ENCODE measurements around the gene WDR27. TPM values are rescaled to one million over a fixed set of nuclear protein-coding genes. Genes with fewer than 3 reads are reported as not detected.

WDR27 gene
- total and polyA plus RNA-seq, 4 donors: 6.9 to 68.1 (median 31.4) TPM

DNA sequence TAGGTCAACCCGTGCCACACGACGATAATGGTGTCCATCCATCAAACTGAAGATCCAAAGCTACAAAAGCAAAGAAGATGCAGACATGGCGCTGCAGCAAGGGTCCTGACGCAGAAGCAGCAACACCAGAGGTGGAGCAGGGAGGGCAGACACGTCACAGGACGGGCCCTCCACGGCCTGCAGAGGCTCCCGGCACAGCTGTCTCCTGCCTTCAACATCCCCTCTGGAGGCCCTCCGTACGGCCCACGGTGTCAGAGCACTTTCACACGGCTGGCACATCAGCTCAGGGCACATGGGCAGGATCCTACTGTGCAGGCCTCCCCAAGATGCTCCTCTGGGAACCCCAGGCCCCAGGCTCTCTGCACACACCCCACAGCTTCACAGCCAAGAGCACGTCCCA, 37.6 kb downstream of the WDR27 start:
- peaks cover 0 to 2% (median 0%) of the 10 kb centered on the region in 5 donors for H3K4me1 ChIP-seq (ENCODE audit: control insufficient read depth in 5 of 5, insufficient read depth in 5 of 5, low read length in 5 of 5)
- 96 to 97% methylated on average over 14 of the region's 14 CpGs for WGBS, 2 donors
- no peaks in the 10 kb centered on the region for H3K9me3 ChIP-seq (ENCODE audit: control insufficient read depth in 4 of 4, insufficient read depth in 3 of 4, low read length in 3 of 4)
- TF ChIP-seq CTCF (IDR thresholded peaks at IDR 0.05; ENCODE audit: control extremely low read depth, extremely low read depth): no peak
- no peak overlapping the region for H3K27ac ChIP-seq (ENCODE audit: low read depth in 1 of 2, low read length in 1 of 2)
- H3K4me3 ChIP-seq: no peak overlapping the region
- peaks cover 2 to 28% (median 15%) of the 10 kb centered on the region in 4 donors for H3K36me3 ChIP-seq (ENCODE audit: control insufficient read depth in 4 of 4, insufficient read depth in 4 of 4, low read length in 4 of 4)
- no peak overlapping the region for H3K9ac ChIP-seq (ENCODE audit: insufficient read depth in 1 of 2, low read length in 2 of 2)
- DNase-seq (no peak), ATAC-seq (ENCODE audit: insufficient read depth, low FRiP score) (no peak)
- H3K27me3 ChIP-seq (ENCODE audit: control insufficient read depth in 3 of 3, insufficient read depth in 3 of 3, low read length in 2 of 3): no peaks in the 10 kb centered on the region

- 88 to 96% methylated on average over 8 of the region's 8 CpGs for WGBS, 2 donors
- Histone ChIP-seq H3K9ac (ENCODE audit: insufficient read depth in 1 of 2, low read length in 2 of 2) (no peak overlapping the region), H3K4me3 (no peak overlapping the region), H3K4me1 (ENCODE audit: control insufficient read depth in 5 of 5, insufficient read depth in 5 of 5, low read length in 5 of 5) (no peaks in the 10 kb centered on the region), H3K36me3 (ENCODE audit: control insufficient read depth in 4 of 4, insufficient read depth in 4 of 4, low read length in 4 of 4) (peaks cover 2 to 29% (median 16%) of the 10 kb centered on the region in 4 donors), H3K27me3 (ENCODE audit: control insufficient read depth in 3 of 3, insufficient read depth in 3 of 3, low read length in 2 of 3) (no peaks in the 10 kb centered on the region), H3K9me3 (ENCODE audit: control insufficient read depth in 4 of 4, insufficient read depth in 3 of 4, low read length in 3 of 4) (no peaks in the 10 kb centered on the region), H3K27ac (ENCODE audit: low read depth in 1 of 2, low read length in 1 of 2) (no peak overlapping the region)
- no peak for TF ChIP-seq CTCF (IDR thresholded peaks at IDR 0.05; ENCODE audit: control extremely low read depth, extremely low read depth)
- DNase-seq (no peak), ATAC-seq (ENCODE audit: insufficient read depth, low FRiP score) (no peak)
These were observed 38.4 kb downstream of the WDR27 start for GRCh38 chr6:169663468-169663867.

GRCh38 chr6:169661391-169661756, 40.5 kb downstream of the WDR27 start:
- TF ChIP-seq CTCF (IDR thresholded peaks at IDR 0.05; ENCODE audit: control extremely low read depth, extremely low read depth): no peak
- no peaks in the 10 kb centered on the region for H3K9me3 ChIP-seq (ENCODE audit: control insufficient read depth in 4 of 4, insufficient read depth in 3 of 4, low read length in 3 of 4)
- no peak overlapping the region for H3K9ac ChIP-seq (ENCODE audit: insufficient read depth in 1 of 2, low read length in 2 of 2)
- ATAC-seq (ENCODE audit: insufficient read depth, low FRiP score) (no peak), DNase-seq (no peak)
- no peak overlapping the region for H3K4me3 ChIP-seq
- H3K27ac ChIP-seq (ENCODE audit: low read depth in 1 of 2, low read length in 1 of 2): no peak overlapping the region
- H3K4me1 ChIP-seq (ENCODE audit: control insufficient read depth in 5 of 5, insufficient read depth in 5 of 5, low read length in 5 of 5): no peaks in the 10 kb centered on the region
- no peaks in the 10 kb centered on the region for H3K27me3 ChIP-seq (ENCODE audit: control insufficient read depth in 3 of 3, insufficient read depth in 3 of 3, low read length in 2 of 3)
- 94 to 95% methylated on average over 7 of the region's 7 CpGs for WGBS, 2 donors
- H3K36me3 ChIP-seq (ENCODE audit: control insufficient read depth in 4 of 4, insufficient read depth in 4 of 4, low read length in 4 of 4): peaks cover 3 to 29% (median 20%) of the 10 kb centered on the region in 4 donors

DNA sequence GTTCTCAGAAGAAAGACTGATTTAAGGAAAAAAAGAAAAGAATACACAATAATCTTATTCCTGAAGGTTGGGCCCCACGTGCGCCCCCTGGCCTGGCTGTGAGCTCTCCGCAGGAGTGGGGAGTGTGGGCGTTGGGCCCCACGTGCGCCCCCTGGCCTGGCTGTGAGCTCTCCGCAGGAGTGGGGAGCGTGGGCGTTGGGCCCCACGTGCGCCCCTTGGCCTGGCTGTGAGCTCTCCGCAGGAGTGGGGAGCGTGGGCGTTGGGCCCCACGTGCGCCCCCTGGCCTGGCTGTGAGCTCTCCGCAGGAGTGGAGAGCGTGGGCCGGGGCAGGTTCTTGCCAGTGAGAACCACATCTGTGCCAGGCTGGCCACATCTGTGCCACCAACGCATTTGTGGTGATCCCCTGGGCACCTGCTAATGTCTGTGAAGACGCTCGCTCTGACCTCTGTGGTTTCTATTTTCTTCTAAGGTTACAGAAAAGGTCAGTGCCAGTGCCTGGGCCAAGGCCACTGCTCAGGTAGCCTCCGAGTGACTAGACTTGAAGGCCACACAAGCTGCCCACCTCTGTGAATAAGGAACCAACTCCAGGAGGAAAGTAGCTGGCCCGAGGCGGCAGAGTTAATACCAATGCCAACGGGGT, 41.0 kb downstream of the WDR27 start:
- 90 to 95% methylated on average over 26 of the region's 26 CpGs for WGBS, 2 donors
- H3K4me3 ChIP-seq: no peak overlapping the region
- H3K27ac ChIP-seq (ENCODE audit: low read depth in 1 of 2, low read length in 1 of 2): no peak overlapping the region
- H3K9me3 ChIP-seq (ENCODE audit: control insufficient read depth in 4 of 4, insufficient read depth in 3 of 4, low read length in 3 of 4): no peaks in the 10 kb centered on the region
- no peaks in the 10 kb centered on the region for H3K4me1 ChIP-seq (ENCODE audit: control insufficient read depth in 5 of 5, insufficient read depth in 5 of 5, low read length in 5 of 5)
- peaks cover 3 to 31% (median 20%) of the 10 kb centered on the region in 4 donors for H3K36me3 ChIP-seq (ENCODE audit: control insufficient read depth in 4 of 4, insufficient read depth in 4 of 4, low read length in 4 of 4)
- no peak for ATAC-seq (ENCODE audit: insufficient read depth, low FRiP score)
- H3K9ac ChIP-seq (ENCODE audit: insufficient read depth in 1 of 2, low read length in 2 of 2): no peak overlapping the region
- no peaks in the 10 kb centered on the region for H3K27me3 ChIP-seq (ENCODE audit: control insufficient read depth in 3 of 3, insufficient read depth in 3 of 3, low read length in 2 of 3)
- no peak for DNase-seq
- no peak for TF ChIP-seq CTCF (IDR thresholded peaks at IDR 0.05; ENCODE audit: control extremely low read depth, extremely low read depth)
